Measurements from ENCODE around the gene PRKD1.
"Not testable (repeated sequence)": the region's sequence is repeated elsewhere in the genome, so short reads cannot be mapped to it uniquely, and the experiment has no call there.

Gene PRKD1

GRCh38 chr14:29843981-29844380 is 83.7 kb downstream of the PRKD1 start:
- H3K9me3 ChIP-seq (ENCODE audit: control insufficient read depth in 2 of 2, low read length in 2 of 2) = peaks cover 5 to 13% of the 10 kb centered on the region in 2 donors
- no peak overlapping the region for H3K9ac ChIP-seq (ENCODE audit: low read depth in 1 of 2, low read length in 2 of 2)
- H3K4me3 ChIP-seq (ENCODE audit: low read length in 2 of 2) = no peak overlapping the region
- no peaks in the 10 kb centered on the region for H3K27me3 ChIP-seq (ENCODE audit: control insufficient read depth in 2 of 2, insufficient read depth in 2 of 2, low read length in 2 of 2)
- H3K27ac ChIP-seq (ENCODE audit: low read depth in 2 of 2, low read length in 2 of 2) = no peak overlapping the region
- H3K4me1 ChIP-seq (ENCODE audit: control insufficient read depth in 2 of 2, insufficient read depth in 2 of 2, low read length in 2 of 2) = no peaks in the 10 kb centered on the region
- H3K36me3 ChIP-seq (ENCODE audit: control insufficient read depth in 2 of 2, insufficient read depth in 2 of 2, low read length in 2 of 2) = no peaks in the 10 kb centered on the region

- no peak overlapping the region for H3K27ac ChIP-seq (ENCODE audit: low read depth in 2 of 2, low read length in 2 of 2)
- peaks cover 5 to 15% of the 10 kb centered on the region in 2 donors for H3K9me3 ChIP-seq (ENCODE audit: control insufficient read depth in 2 of 2, low read length in 2 of 2)
- no peak overlapping the region for H3K9ac ChIP-seq (ENCODE audit: low read depth in 1 of 2, low read length in 2 of 2)
- no peak overlapping the region for H3K4me3 ChIP-seq (ENCODE audit: low read length in 2 of 2)
- no peaks in the 10 kb centered on the region for H3K27me3 ChIP-seq (ENCODE audit: control insufficient read depth in 2 of 2, insufficient read depth in 2 of 2, low read length in 2 of 2)
- no peaks in the 10 kb centered on the region for H3K4me1 ChIP-seq (ENCODE audit: control insufficient read depth in 2 of 2, insufficient read depth in 2 of 2, low read length in 2 of 2)
- no peaks in the 10 kb centered on the region for H3K36me3 ChIP-seq (ENCODE audit: control insufficient read depth in 2 of 2, insufficient read depth in 2 of 2, low read length in 2 of 2)
These were observed 85.4 kb downstream of the PRKD1 start for GRCh38 chr14:29842228-29842627.

GRCh38 chr14:29840369-29840892 is 87.2 kb downstream of the PRKD1 start:
- peaks cover 5 to 15% of the 10 kb centered on the region in 2 donors for H3K9me3 ChIP-seq (ENCODE audit: control insufficient read depth in 2 of 2, low read length in 2 of 2)
- not testable (repeated sequence) for H3K27me3 ChIP-seq (ENCODE audit: control insufficient read depth in 2 of 2, insufficient read depth in 2 of 2, low read length in 2 of 2); H3K36me3 ChIP-seq (ENCODE audit: control insufficient read depth in 2 of 2, insufficient read depth in 2 of 2, low read length in 2 of 2); H3K4me1 ChIP-seq (ENCODE audit: control insufficient read depth in 2 of 2, insufficient read depth in 2 of 2, low read length in 2 of 2); H3K9ac ChIP-seq (ENCODE audit: low read depth in 1 of 2, low read length in 2 of 2); H3K4me3 ChIP-seq (ENCODE audit: low read length in 2 of 2); H3K27ac ChIP-seq (ENCODE audit: low read depth in 2 of 2, low read length in 2 of 2)

GRCh38 chr14:29839691-29840090 is 88.0 kb downstream of the PRKD1 start:
- H3K27ac ChIP-seq (ENCODE audit: low read depth in 2 of 2, low read length in 2 of 2); H3K36me3 ChIP-seq (ENCODE audit: control insufficient read depth in 2 of 2, insufficient read depth in 2 of 2, low read length in 2 of 2); H3K4me1 ChIP-seq (ENCODE audit: control insufficient read depth in 2 of 2, insufficient read depth in 2 of 2, low read length in 2 of 2); H3K27me3 ChIP-seq (ENCODE audit: control insufficient read depth in 2 of 2, insufficient read depth in 2 of 2, low read length in 2 of 2); H3K4me3 ChIP-seq (ENCODE audit: low read length in 2 of 2); H3K9ac ChIP-seq (ENCODE audit: low read depth in 1 of 2, low read length in 2 of 2): not testable (repeated sequence)
- H3K9me3 ChIP-seq (ENCODE audit: control insufficient read depth in 2 of 2, low read length in 2 of 2) = peaks cover 5 to 15% of the 10 kb centered on the region in 2 donors

- Histone ChIP-seq H3K36me3 (ENCODE audit: control insufficient read depth in 2 of 2, insufficient read depth in 2 of 2, low read length in 2 of 2) (no peaks in the 10 kb centered on the region), H3K9me3 (ENCODE audit: control insufficient read depth in 2 of 2, low read length in 2 of 2) (peaks cover 5 to 15% of the 10 kb centered on the region in 2 donors), H3K4me3 (ENCODE audit: low read length in 2 of 2) (no peak overlapping the region), H3K27me3 (ENCODE audit: control insufficient read depth in 2 of 2, insufficient read depth in 2 of 2, low read length in 2 of 2) (no peaks in the 10 kb centered on the region), H3K27ac (ENCODE audit: low read depth in 2 of 2, low read length in 2 of 2) (no peak overlapping the region), H3K4me1 (ENCODE audit: control insufficient read depth in 2 of 2, insufficient read depth in 2 of 2, low read length in 2 of 2) (no peaks in the 10 kb centered on the region), H3K9ac (ENCODE audit: low read depth in 1 of 2, low read length in 2 of 2) (no peak overlapping the region)
These were observed 88.9 kb downstream of the PRKD1 start for GRCh38 chr14:29838752-29839151.

- H3K9ac ChIP-seq (ENCODE audit: low read depth in 1 of 2, low read length in 2 of 2) = no peak overlapping the region
- no peak overlapping the region for H3K27ac ChIP-seq (ENCODE audit: low read depth in 2 of 2, low read length in 2 of 2)
- H3K27me3 ChIP-seq (ENCODE audit: control insufficient read depth in 2 of 2, insufficient read depth in 2 of 2, low read length in 2 of 2) = no peaks in the 10 kb centered on the region
- no peaks in the 10 kb centered on the region for H3K36me3 ChIP-seq (ENCODE audit: control insufficient read depth in 2 of 2, insufficient read depth in 2 of 2, low read length in 2 of 2)
- H3K4me1 ChIP-seq (ENCODE audit: control insufficient read depth in 2 of 2, insufficient read depth in 2 of 2, low read length in 2 of 2) = no peaks in the 10 kb centered on the region
- no peak overlapping the region for H3K4me3 ChIP-seq (ENCODE audit: low read length in 2 of 2)
- peaks cover 5 to 15% of the 10 kb centered on the region in 2 donors for H3K9me3 ChIP-seq (ENCODE audit: control insufficient read depth in 2 of 2, low read length in 2 of 2)
These were observed 91.3 kb downstream of the PRKD1 start for GRCh38 chr14:29836395-29836794.

DNA sequence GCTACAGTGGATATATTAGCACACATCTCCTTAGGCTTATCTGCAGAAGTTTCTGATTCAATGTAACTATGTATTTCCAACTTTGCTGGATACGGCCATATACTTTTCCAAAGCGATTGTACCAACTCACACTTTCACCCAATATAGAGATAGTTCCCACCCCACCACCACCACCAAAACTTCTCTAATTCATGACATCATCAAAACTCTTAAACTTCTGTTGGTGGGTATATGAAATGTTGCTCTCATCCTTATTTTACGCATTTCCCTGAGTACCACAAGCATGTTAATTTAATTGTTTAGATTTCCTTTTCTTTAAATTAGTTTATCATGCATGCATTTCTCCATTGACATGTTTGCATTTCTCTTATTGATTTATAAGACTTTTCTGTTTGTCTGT is 95.6 kb downstream of the PRKD1 start:
- no peak overlapping the region for H3K9ac ChIP-seq (ENCODE audit: low read depth in 1 of 2, low read length in 2 of 2)
- H3K4me3 ChIP-seq (ENCODE audit: low read length in 2 of 2) = no peak overlapping the region
- H3K4me1 ChIP-seq (ENCODE audit: control insufficient read depth in 2 of 2, insufficient read depth in 2 of 2, low read length in 2 of 2) = no peaks in the 10 kb centered on the region
- H3K36me3 ChIP-seq (ENCODE audit: control insufficient read depth in 2 of 2, insufficient read depth in 2 of 2, low read length in 2 of 2) = no peaks in the 10 kb centered on the region
- no peaks in the 10 kb centered on the region for H3K9me3 ChIP-seq (ENCODE audit: control insufficient read depth in 2 of 2, low read length in 2 of 2)
- no peak overlapping the region for H3K27ac ChIP-seq (ENCODE audit: low read depth in 2 of 2, low read length in 2 of 2)
- no peaks in the 10 kb centered on the region for H3K27me3 ChIP-seq (ENCODE audit: control insufficient read depth in 2 of 2, insufficient read depth in 2 of 2, low read length in 2 of 2)

GRCh38 chr14:29829851-29830250 is 97.8 kb downstream of the PRKD1 start:
- H3K27ac ChIP-seq (ENCODE audit: low read depth in 2 of 2, low read length in 2 of 2) = no peak overlapping the region
- no peak overlapping the region for H3K4me3 ChIP-seq (ENCODE audit: low read length in 2 of 2)
- no peaks in the 10 kb centered on the region for H3K9me3 ChIP-seq (ENCODE audit: control insufficient read depth in 2 of 2, low read length in 2 of 2)
- no peaks in the 10 kb centered on the region for H3K4me1 ChIP-seq (ENCODE audit: control insufficient read depth in 2 of 2, insufficient read depth in 2 of 2, low read length in 2 of 2)
- H3K9ac ChIP-seq (ENCODE audit: low read depth in 1 of 2, low read length in 2 of 2) = no peak overlapping the region
- H3K36me3 ChIP-seq (ENCODE audit: control insufficient read depth in 2 of 2, insufficient read depth in 2 of 2, low read length in 2 of 2) = no peaks in the 10 kb centered on the region
- no peaks in the 10 kb centered on the region for H3K27me3 ChIP-seq (ENCODE audit: control insufficient read depth in 2 of 2, insufficient read depth in 2 of 2, low read length in 2 of 2)

DNA sequence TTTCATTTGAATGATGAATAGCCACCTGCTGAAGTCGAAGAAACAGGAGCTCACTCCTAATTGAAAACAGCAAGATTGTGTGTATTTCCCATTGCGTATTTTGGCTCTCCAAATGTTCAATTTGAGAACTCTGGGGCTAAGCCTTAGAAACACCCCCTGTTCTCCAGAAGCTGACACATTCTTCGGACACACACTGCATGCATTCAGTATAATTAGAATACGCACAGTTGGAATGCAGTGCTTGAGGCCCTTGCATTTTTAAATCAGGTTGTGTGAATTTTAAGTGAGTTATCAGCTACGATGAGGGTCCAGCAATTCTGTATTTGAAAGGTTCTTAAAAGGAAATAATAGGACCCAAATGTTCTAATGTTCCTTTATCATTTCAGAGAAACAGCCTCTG is 103.8 kb downstream of the PRKD1 start:
- no peak overlapping the region for H3K9ac ChIP-seq (ENCODE audit: low read depth in 1 of 2, low read length in 2 of 2)
- H3K27ac ChIP-seq (ENCODE audit: low read depth in 2 of 2, low read length in 2 of 2) = no peak overlapping the region
- no peak overlapping the region for H3K4me3 ChIP-seq (ENCODE audit: low read length in 2 of 2)
- H3K36me3 ChIP-seq (ENCODE audit: control insufficient read depth in 2 of 2, insufficient read depth in 2 of 2, low read length in 2 of 2) = no peaks in the 10 kb centered on the region
- no peaks in the 10 kb centered on the region for H3K9me3 ChIP-seq (ENCODE audit: control insufficient read depth in 2 of 2, low read length in 2 of 2)
- no peaks in the 10 kb centered on the region for H3K4me1 ChIP-seq (ENCODE audit: control insufficient read depth in 2 of 2, insufficient read depth in 2 of 2, low read length in 2 of 2)
- no peaks in the 10 kb centered on the region for H3K27me3 ChIP-seq (ENCODE audit: control insufficient read depth in 2 of 2, insufficient read depth in 2 of 2, low read length in 2 of 2)

GRCh38 chr14:29822430-29822709 is 105.3 kb downstream of the PRKD1 start:
- no peak overlapping the region for H3K27ac ChIP-seq (ENCODE audit: low read depth in 2 of 2, low read length in 2 of 2)
- no peaks in the 10 kb centered on the region for H3K27me3 ChIP-seq (ENCODE audit: control insufficient read depth in 2 of 2, insufficient read depth in 2 of 2, low read length in 2 of 2)
- no peaks in the 10 kb centered on the region for H3K36me3 ChIP-seq (ENCODE audit: control insufficient read depth in 2 of 2, insufficient read depth in 2 of 2, low read length in 2 of 2)
- no peaks in the 10 kb centered on the region for H3K9me3 ChIP-seq (ENCODE audit: control insufficient read depth in 2 of 2, low read length in 2 of 2)
- no peaks in the 10 kb centered on the region for H3K4me1 ChIP-seq (ENCODE audit: control insufficient read depth in 2 of 2, insufficient read depth in 2 of 2, low read length in 2 of 2)
- H3K4me3 ChIP-seq (ENCODE audit: low read length in 2 of 2) = no peak overlapping the region
- H3K9ac ChIP-seq (ENCODE audit: low read depth in 1 of 2, low read length in 2 of 2) = no peak overlapping the region

All from mucosa of rectum (tissue), 2 donors.